DOHH2 (cell line): ENCODE data around the gene LYSMD1.

Source experiments
- H3F3A ChIP-seq: fragments of 200-600 bp; sonication (generic), shearing (Covaris generic); 2 replicates; pipeline ENCODE4 v1.6.0; 2016; ENCODE audit warnings: antibody characterized with exemption, mild to moderate bottlenecking; ENCODE audit not compliant: control insufficient read depth, insufficient read depth
- H3K27ac ChIP-seq: fragments of 200-600 bp; sonication (generic); 2 replicates; pipeline ENCODE4 v1.5.1; 2014; ENCODE audit warnings: low read depth, mild to moderate bottlenecking, low read length, moderate library complexity
- H3K27me3 ChIP-seq: fragments of 200-600 bp; sonication (generic); 2 replicates; pipeline ENCODE4 v1.6.1; 2014; ENCODE audit warnings: mild to moderate bottlenecking, low read length, mixed read lengths; ENCODE audit not compliant: control insufficient read depth
- H3K36me3 ChIP-seq: fragments of 200-600 bp; sonication (generic); 2 replicates; pipeline ENCODE4 v1.6.1; 2014; ENCODE audit warnings: mild to moderate bottlenecking, low read length, moderate library complexity, mixed read lengths; ENCODE audit not compliant: control insufficient read depth
- H3K4me1 ChIP-seq: fragments of 200-600 bp; sonication (generic); 2 replicates; pipeline ENCODE4 v1.6.1; 2014; ENCODE audit warnings: mild to moderate bottlenecking, low read length, mixed read lengths; ENCODE audit not compliant: control insufficient read depth
- H3K4me2 ChIP-seq: fragments of 200-600 bp; sonication (generic); 2 replicates; pipeline ENCODE4 v1.6.0; 2014; ENCODE audit warnings: mild to moderate bottlenecking, low read length, moderate library complexity
- H3K4me3 ChIP-seq: fragments of 200-600 bp; sonication (generic); 2 replicates; pipeline ENCODE4 v1.5.1; 2014; ENCODE audit warnings: mild to moderate bottlenecking, low read length, mixed read lengths
- H3K79me2 ChIP-seq: fragments of 200-600 bp; sonication (generic); 2 replicates; pipeline ENCODE4 v1.6.1; 2014; ENCODE audit warnings: mild to moderate bottlenecking, low read length, mixed read lengths; ENCODE audit not compliant: control insufficient read depth
- H3K9me2 ChIP-seq: fragments of 200-600 bp; sonication (generic); replicated peaks from 2 replicates; pipeline ENCODE4 v1.6.1; 2014; ENCODE audit warnings: mild to moderate bottlenecking, low read length, mixed read lengths; ENCODE audit not compliant: control insufficient read depth
- H3K9me3 ChIP-seq: fragments of 200-600 bp; sonication (generic); 2 replicates; pipeline ENCODE4 v1.6.1; 2014; ENCODE audit warnings: antibody characterized with exemption, low read length, mixed read lengths; ENCODE audit not compliant: control insufficient read depth, insufficient read depth
- H4K20me1 ChIP-seq: fragments of 200-600 bp; sonication (generic); 2 replicates; pipeline ENCODE4 v1.6.0; 2014; ENCODE audit warnings: low read depth, mild to moderate bottlenecking, antibody characterized with exemption, low read length, moderate library complexity; ENCODE audit not compliant: control insufficient read depth, insufficient read depth
- CTCF ChIP-seq: fragments of 200-600 bp; sonication (generic); IDR thresholded peaks from one replicate; pipeline ENCODE4 v1.5.1; 2014; ENCODE audit warnings: antibody characterized with exemption, mild to moderate bottlenecking, low read depth, low read length; ENCODE audit not compliant: poor library complexity, severe bottlenecking
- EZH2phosphoT487 ChIP-seq: fragments of 200-600 bp; sonication (generic); IDR thresholded peaks from 2 replicates; pipeline ENCODE4 v1.6.1; 2017; ENCODE audit warnings: borderline replicate concordance, mild to moderate bottlenecking, antibody characterized with exemption, low read length, moderate library complexity, mixed read lengths

The LYSMD1 gene

DNA sequence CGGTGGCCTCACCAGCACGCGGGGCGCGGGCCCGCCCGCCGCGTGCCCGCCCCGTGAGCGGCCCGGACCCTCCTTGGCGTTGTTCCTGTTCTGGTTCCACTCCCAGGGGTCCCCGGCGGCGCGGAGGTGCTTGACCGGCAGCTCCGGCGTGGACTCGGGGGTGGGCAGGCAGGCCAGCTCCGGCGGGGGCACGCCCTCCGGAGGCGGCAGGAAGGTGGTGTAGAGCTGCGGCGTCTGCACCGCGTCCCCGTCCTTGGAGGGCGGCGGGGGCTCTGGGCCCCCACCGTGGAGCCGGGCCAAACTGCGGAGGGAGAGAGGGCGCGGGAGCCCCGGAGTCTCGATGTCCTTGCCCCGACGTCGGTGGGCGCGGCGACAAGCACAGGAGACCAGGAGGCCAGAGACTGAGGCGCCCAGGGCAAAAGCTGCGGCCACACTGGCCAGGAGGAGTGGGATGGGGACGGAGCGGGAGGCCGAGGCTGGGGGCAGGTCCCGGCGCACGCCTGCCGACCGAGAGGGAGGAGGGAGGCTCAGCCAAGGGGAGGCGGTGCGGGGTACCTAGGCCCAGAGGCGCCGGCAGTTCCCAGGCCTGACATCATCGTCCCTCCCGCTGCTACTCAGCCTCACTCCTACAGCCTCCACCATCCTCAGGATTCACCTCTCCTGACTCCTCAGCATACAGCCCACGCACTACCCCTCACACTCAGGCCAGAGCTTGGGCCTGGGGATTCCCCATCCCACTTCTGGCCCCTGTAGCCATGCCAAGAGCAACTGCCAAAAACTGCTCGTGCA is 32.5 kb downstream of the LYSMD1 start:
- Histone ChIP-seq H3K4me3 (no peak overlapping the region), H3F3A (no peaks in the 10 kb centered on the region), H3K27ac (no peak overlapping the region), H3K9me2 (no peaks in the 10 kb centered on the region), H3K9me3 (no peaks in the 10 kb centered on the region), H3K79me2 (no peaks in the 10 kb centered on the region), H3K36me3 (no peaks in the 10 kb centered on the region), H3K4me1 (peaks cover 15% of the 10 kb centered on the region), H4K20me1 (no peaks in the 10 kb centered on the region), H3K4me2 (no peak overlapping the region), H3K27me3 (0 out of 2 replicates have a peak, but pooled peaks cover 4% of the 10 kb centered on the region)
- no peak for TF ChIP-seq EZH2phosphoT487
- no peak for TF ChIP-seq CTCF

GRCh38 chr1:151132335-151133017 is 33.2 kb downstream of the LYSMD1 start:
- no peak overlapping the region for H3K4me2 ChIP-seq
- TF ChIP-seq EZH2phosphoT487 (no peak), CTCF (no peak)
- no peaks in the 10 kb centered on the region for H4K20me1 ChIP-seq
- peaks cover 15% of the 10 kb centered on the region for H3K4me1 ChIP-seq
- no peaks in the 10 kb centered on the region for H3K9me3 ChIP-seq
- 0 out of 2 replicates have a peak, but pooled peaks cover 4% of the 10 kb centered on the region for H3K27me3 ChIP-seq
- H3K79me2 ChIP-seq, result no peaks in the 10 kb centered on the region
- no peaks in the 10 kb centered on the region for H3K9me2 ChIP-seq
- no peaks in the 10 kb centered on the region for H3F3A ChIP-seq
- H3K36me3 ChIP-seq, result no peaks in the 10 kb centered on the region
- no peak overlapping the region for H3K4me3 ChIP-seq
- H3K27ac ChIP-seq, result no peak overlapping the region

GRCh38 chr1:151131701-151132334 is 33.9 kb downstream of the LYSMD1 start:
- no peaks in the 10 kb centered on the region for H3K9me2 ChIP-seq
- H4K20me1 ChIP-seq, result no peaks in the 10 kb centered on the region
- H3K79me2 ChIP-seq, result no peaks in the 10 kb centered on the region
- no peaks in the 10 kb centered on the region for H3K9me3 ChIP-seq
- H3F3A ChIP-seq, result no peaks in the 10 kb centered on the region
- no peaks in the 10 kb centered on the region for H3K36me3 ChIP-seq
- 0 out of 2 replicates have a peak, but pooled peaks cover 4% of the 10 kb centered on the region for H3K27me3 ChIP-seq
- peak overlapping the region; percentile 55 for H3K4me2 ChIP-seq
- peaks cover 15% of the 10 kb centered on the region for H3K4me1 ChIP-seq
- TF ChIP-seq CTCF, result no peak
- TF ChIP-seq EZH2phosphoT487, result no peak
- H3K4me3 ChIP-seq, result peak overlapping the region; percentile 51
- no peak overlapping the region for H3K27ac ChIP-seq
